OCI-LY1 (cell line): ENCODE data around the gene KBTBD12.

Source experiments
- EZH2 ChIP-seq: fragments of 200-600 bp; sonication (generic), shearing (Covaris generic); IDR thresholded peaks from 2 replicates; pipeline ENCODE4 v1.8.0; 2017; ENCODE audit warnings: borderline replicate concordance, mixed run types, mild to moderate bottlenecking, antibody characterized with exemption, low read length, moderate library complexity, mixed read lengths
- TF ChIP-seq, protein P1 (sequence below): fragments of 200-600 bp; sonication (generic), shearing (Covaris generic); IDR thresholded peaks from 2 replicates; pipeline ENCODE4 v1.5.1; 2017; ENCODE audit warnings: mild to moderate bottlenecking, antibody characterized with exemption, low read length, moderate library complexity, mixed read lengths

DNA sequence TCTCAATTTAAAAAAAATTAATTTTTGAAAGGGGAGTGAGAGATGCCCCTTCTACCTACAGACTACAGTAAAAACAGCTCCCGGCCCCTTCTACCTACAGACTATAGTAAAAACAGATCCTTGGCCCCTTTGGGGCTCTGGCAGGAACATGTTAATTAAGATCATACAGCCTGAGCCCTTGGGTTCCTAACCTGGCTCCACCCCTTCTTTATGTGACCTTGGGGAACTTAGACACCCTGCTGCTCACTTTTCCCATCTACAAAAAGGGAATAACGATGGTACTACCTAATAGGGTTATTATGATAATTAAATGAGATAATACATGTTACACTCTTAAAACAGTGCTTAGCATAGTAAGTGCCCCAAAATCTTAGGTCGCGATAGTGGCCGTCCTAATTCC is 77.1 kb downstream of the KBTBD12 start:
- no peak for TF ChIP-seq EZH2
- TF ChIP-seq, protein P1, sequence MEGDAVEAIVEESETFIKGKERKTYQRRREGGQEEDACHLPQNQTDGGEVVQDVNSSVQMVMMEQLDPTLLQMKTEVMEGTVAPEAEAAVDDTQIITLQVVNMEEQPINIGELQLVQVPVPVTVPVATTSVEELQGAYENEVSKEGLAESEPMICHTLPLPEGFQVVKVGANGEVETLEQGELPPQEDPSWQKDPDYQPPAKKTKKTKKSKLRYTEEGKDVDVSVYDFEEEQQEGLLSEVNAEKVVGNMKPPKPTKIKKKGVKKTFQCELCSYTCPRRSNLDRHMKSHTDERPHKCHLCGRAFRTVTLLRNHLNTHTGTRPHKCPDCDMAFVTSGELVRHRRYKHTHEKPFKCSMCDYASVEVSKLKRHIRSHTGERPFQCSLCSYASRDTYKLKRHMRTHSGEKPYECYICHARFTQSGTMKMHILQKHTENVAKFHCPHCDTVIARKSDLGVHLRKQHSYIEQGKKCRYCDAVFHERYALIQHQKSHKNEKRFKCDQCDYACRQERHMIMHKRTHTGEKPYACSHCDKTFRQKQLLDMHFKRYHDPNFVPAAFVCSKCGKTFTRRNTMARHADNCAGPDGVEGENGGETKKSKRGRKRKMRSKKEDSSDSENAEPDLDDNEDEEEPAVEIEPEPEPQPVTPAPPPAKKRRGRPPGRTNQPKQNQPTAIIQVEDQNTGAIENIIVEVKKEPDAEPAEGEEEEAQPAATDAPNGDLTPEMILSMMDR, result no peak
